ENCODE results near the gene NPHP4. TPM values are rescaled to one million over a fixed set of nuclear protein-coding genes. Genes with fewer than 3 reads are reported as not detected.
A peak's percentile ranks its signal among the peaks of the same experiment; 100 is the strongest.

NPHP4 gene
- polyA plus RNA-seq, 1 of the 3 experiments (the other 2 are of a cell fraction), result 7.0 TPM

DNA sequence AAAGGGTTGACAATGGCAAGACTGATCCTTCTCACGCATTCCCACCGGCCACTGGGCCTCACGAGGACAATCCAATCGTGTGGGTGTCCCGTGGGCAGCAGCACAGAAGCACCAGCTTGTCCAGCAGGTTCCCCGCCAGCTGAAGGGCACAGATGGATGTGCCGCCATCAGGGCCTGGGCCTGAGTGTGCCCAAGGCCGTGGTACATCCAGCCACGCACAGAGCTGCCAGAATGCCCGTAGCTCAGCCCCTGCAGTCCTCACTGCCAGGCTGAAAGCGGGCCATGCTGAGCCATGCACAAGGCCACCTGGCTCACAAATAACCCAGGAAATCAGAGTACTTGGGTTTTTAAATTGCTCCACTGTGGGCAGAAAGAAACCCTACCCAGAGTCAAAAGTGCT is 7.0 kb downstream of the NPHP4 start:
- Histone ChIP-seq H3F3A (replicated peaks; ENCODE audit: insufficient read depth) (peaks cover 6% of the 10 kb centered on the region), H3K27me3 (ENCODE audit: insufficient read depth) (no peaks in the 10 kb centered on the region), H2AFZ (ENCODE audit: low read depth) (no peak overlapping the region), H3K27ac (ENCODE audit: low read depth in 2 of 2, low read length in 1 of 2) (no peak overlapping the region; a peak in 1 of 4 replicates), H4K20me1 (ENCODE audit: insufficient read depth) (no peaks in the 10 kb centered on the region), H3K9me2 (no peaks in the 10 kb centered on the region), H3K36me3 (replicated peaks in 1 of 2; ENCODE audit: control insufficient read depth in 1 of 2, insufficient read depth in 2 of 2, low read length in 1 of 2) (peaks cover 6 to 7% of the 10 kb centered on the region in 2 experiments), H3K4me2 (no peak overlapping the region), H3K79me2 (ENCODE audit: insufficient read depth) (peaks cover 2% of the 10 kb centered on the region; the same call in 1 of the 2 replicates), H3K9ac (no peak overlapping the region), H3K9me3 (no peaks in the 10 kb centered on the region), H3K4me1 (ENCODE audit: control insufficient read depth in 1 of 2, insufficient read depth in 2 of 2, low read depth in 1 of 2, low read length in 1 of 2) (peaks cover 4 to 13% of the 10 kb centered on the region in 2 experiments; a peak in 2 of 4 replicates), H3K4me3 (ENCODE audit: low read depth in 2 of 2, low read length in 1 of 2) (no peak overlapping the region)
- POLR2A ChIA-PET, result no interaction called here
- TF ChIP-seq NFIC (IDR thresholded peaks at IDR 0.05; ENCODE audit: borderline replicate concordance) (no peak), FOXM1 (IDR thresholded peaks at IDR 0.05; ENCODE audit: low read depth) (no peak), JUND (IDR thresholded peaks at IDR 0.05) (no peak), CHD2 (IDR thresholded peaks at IDR 0.05; ENCODE audit: low read length, partially characterized antibody) (no peak), GATA2 (CRISPR knock-in tag; IDR thresholded peaks at IDR 0.05) (no peak), TEAD4 (IDR thresholded peaks at IDR 0.05; ENCODE audit: borderline replicate concordance, insufficient read depth) (no peak), TCF12 (IDR thresholded peaks at IDR 0.05) (no peak), SMC3 (IDR thresholded peaks at IDR 0.05; ENCODE audit: low read depth, low read length) (no peak)
- TF ChIP-seq, protein P1, sequence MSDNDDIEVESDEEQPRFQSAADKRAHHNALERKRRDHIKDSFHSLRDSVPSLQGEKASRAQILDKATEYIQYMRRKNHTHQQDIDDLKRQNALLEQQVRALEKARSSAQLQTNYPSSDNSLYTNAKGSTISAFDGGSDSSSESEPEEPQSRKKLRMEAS (IDR thresholded peaks at IDR 0.05; ENCODE audit: low read depth), result no peak
- WGBS (ENCODE audit: low lambda C conversion rate), result 96% methylated on average over 4 of the region's 11 CpGs
- DNase-seq, result no peak
- CTCF ChIA-PET, result interaction anchor here (1.2 to 1.3 kb wide), 2 partner anchors 10 to 114 kb away, joined by 3 to 6 read pairs; no protein-coding TSS in a partner anchor

DNA sequence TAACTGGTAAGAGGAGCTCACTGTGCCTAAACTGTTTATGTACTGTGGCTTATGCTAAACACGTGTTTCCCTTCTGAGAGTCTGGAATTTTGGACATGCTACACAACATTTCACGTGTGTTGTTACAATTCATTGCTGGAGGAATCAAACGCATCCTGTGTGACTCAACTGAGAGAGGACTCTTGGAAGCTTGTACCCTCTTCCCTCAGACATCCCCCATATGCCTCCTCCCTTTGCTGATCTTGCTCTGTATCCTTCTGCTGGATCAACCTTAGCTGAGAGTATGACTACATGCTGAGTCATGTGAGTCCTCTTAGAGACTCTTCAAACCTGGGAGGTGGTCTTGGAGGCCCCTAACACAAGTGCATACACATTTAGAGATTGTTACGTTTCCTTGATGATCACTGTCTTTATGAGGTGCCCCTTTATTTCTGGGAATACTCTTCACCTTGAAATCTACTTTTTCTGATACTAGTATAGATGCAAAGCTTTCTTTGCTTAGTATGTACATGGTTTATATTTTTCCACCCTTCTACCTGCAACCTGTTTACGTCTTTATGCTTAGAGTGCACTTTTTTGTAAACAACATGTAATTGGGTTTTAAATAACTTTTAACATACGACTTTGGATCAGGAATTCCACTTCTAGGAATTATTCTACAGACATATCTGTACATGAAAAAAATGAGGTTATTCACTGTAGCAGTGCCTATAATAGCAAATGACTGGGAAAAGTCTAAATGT is 8.7 kb downstream of the NPHP4 start:
- CTCF ChIA-PET, result interaction anchor here (0.7 to 1.5 kb wide), 6 partner anchors 8 to 238 kb away, joined by 3 to 4 read pairs (median 3); no protein-coding TSS in a partner anchor
- POLR2A ChIA-PET, result no interaction called here
- Histone ChIP-seq H2AFZ (ENCODE audit: low read depth) (no peak overlapping the region), H3K4me1 (ENCODE audit: control insufficient read depth in 1 of 2, insufficient read depth in 2 of 2, low read depth in 1 of 2, low read length in 1 of 2) (peaks cover 4 to 16% of the 10 kb centered on the region in 2 experiments; a peak in 2 of 4 replicates), H3K9me2 (no peaks in the 10 kb centered on the region), H3K27me3 (ENCODE audit: insufficient read depth) (no peaks in the 10 kb centered on the region), H3K4me2 (no peak overlapping the region), H3K36me3 (replicated peaks in 1 of 2; ENCODE audit: control insufficient read depth in 1 of 2, insufficient read depth in 2 of 2, low read length in 1 of 2) (peaks cover 6 to 7% of the 10 kb centered on the region in 2 experiments), H3K9me3 (no peaks in the 10 kb centered on the region), H3K79me2 (ENCODE audit: insufficient read depth) (no peaks in the 10 kb centered on the region), H3K9ac (no peak overlapping the region), H3F3A (replicated peaks; ENCODE audit: insufficient read depth) (peaks cover 6% of the 10 kb centered on the region), H3K27ac (ENCODE audit: low read depth in 2 of 2, low read length in 1 of 2) (peak overlapping the region in 1 of 2 experiments; percentile 47; a peak in 2 of 4 replicates), H4K20me1 (ENCODE audit: insufficient read depth) (no peaks in the 10 kb centered on the region), H3K4me3 (ENCODE audit: low read depth in 2 of 2, low read length in 1 of 2) (no peak overlapping the region)
- peak; percentile 41; the same call in 1 of the 2 replicates for TF ChIP-seq FOSL2 (IDR thresholded peaks at IDR 0.05; ENCODE audit: borderline replicate concordance, low read depth)
- 0 out of 2 replicates have a peak, but pooled peaks have one; percentile 7 for TF ChIP-seq JUND (IDR thresholded peaks at IDR 0.05)
- TF ChIP-seq, protein P2, sequence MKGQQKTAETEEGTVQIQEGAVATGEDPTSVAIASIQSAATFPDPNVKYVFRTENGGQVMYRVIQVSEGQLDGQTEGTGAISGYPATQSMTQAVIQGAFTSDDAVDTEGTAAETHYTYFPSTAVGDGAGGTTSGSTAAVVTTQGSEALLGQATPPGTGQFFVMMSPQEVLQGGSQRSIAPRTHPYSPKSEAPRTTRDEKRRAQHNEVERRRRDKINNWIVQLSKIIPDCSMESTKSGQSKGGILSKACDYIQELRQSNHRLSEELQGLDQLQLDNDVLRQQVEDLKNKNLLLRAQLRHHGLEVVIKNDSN (IDR thresholded peaks at IDR 0.05; ENCODE audit: borderline replicate concordance, low read depth), result no peak
- TF ChIP-seq, protein P1 (IDR thresholded peaks at IDR 0.05; ENCODE audit: low read depth), result 0 out of 2 replicates have a peak, but pooled peaks have one; percentile 18
- no peak for DNase-seq
- WGBS (ENCODE audit: low lambda C conversion rate), result 54% methylated on average over 6 of the region's 6 CpGs
